NCI-H1930 (cell line): ENCODE data around the gene CAAP1.
"Not testable (repeated sequence)": the region's sequence is repeated elsewhere in the genome, so short reads cannot be mapped to it uniquely, and the experiment has no call there.

Experiments used
- DNase-seq, 2 experiments: peaks; one replicate each; lab custom pipeline; 2025; lab: John Stamatoyannopoulos, UW

The CAAP1 gene

GRCh38 chr9:26892251-26893029 is at the start of gene CAAP1:
TSS of gene CAAP1 (minus strand) at chr9:26892802. CDS start at chr9:26892715, 87 bp downstream.
- DNase-seq, result peak; percentile 96

- DNase-seq, result no peak
Observed at GRCh38 chr9:26940779-26941178, 48.2 kb upstream of the CAAP1 start.

GRCh38 chr9:26939955-26940711 is 47.5 kb upstream of the CAAP1 start:
- DNase-seq, result no peak

- DNase-seq, result no peak
Observed at GRCh38 chr9:26937816-26938371, 45.3 kb upstream of the CAAP1 start.

- DNase-seq, result no peak
Observed at GRCh38 chr9:26935847-26936246, 43.2 kb upstream of the CAAP1 start.

GRCh38 chr9:26928902-26929495 is 36.4 kb upstream of the CAAP1 start:
- DNase-seq, result no peak

- DNase-seq, result no peak
Observed at GRCh38 chr9:26925609-26926008, 33.0 kb upstream of the CAAP1 start.

- DNase-seq, result no peak
Observed at GRCh38 chr9:26919698-26920097, 27.1 kb upstream of the CAAP1 start.

GRCh38 chr9:26913138-26913668 is 20.6 kb upstream of the CAAP1 start:
- DNase-seq, result no peak

GRCh38 chr9:26904671-26905070 is 12.1 kb upstream of the CAAP1 start:
- DNase-seq, result no peak

GRCh38 chr9:26904070-26904469 is 11.5 kb upstream of the CAAP1 start:
- no peak for DNase-seq

- no peak for DNase-seq
Observed at GRCh38 chr9:26893030-26893676, 551 bp upstream of the CAAP1 start.

GRCh38 chr9:26891726-26892125 is 876 bp downstream of the CAAP1 start:
- no peak for DNase-seq

- no peak for DNase-seq
Observed at GRCh38 chr9:26888271-26888670, 4.3 kb downstream of the CAAP1 start.

- DNase-seq, result no peak
Observed at GRCh38 chr9:26882154-26882553, 10.4 kb downstream of the CAAP1 start.

GRCh38 chr9:26880262-26880661 is 12.3 kb downstream of the CAAP1 start:
- no peak for DNase-seq

- not testable (repeated sequence) for DNase-seq
Observed at GRCh38 chr9:26875155-26875554, 17.4 kb downstream of the CAAP1 start.

- no peak for DNase-seq
Observed at GRCh38 chr9:26870292-26870691, 22.3 kb downstream of the CAAP1 start.

GRCh38 chr9:26863074-26863473 is 29.5 kb downstream of the CAAP1 start:
- peak in 1 of 2 experiments; percentile 20 for DNase-seq

GRCh38 chr9:26856413-26857032 is 36.1 kb downstream of the CAAP1 start:
- DNase-seq, result peak; percentile 52 to 61

- DNase-seq, result no peak
Observed at GRCh38 chr9:26850995-26851394, 41.6 kb downstream of the CAAP1 start.
